HG03060 (cell line): ENCODE data around the gene IL1R2.

ENCODE experiments used
- ATAC-seq: cut with Tn5 transposase; IDR thresholded peaks from one replicate; pipeline ENCODE4 v1.9.1; 2021; ENCODE audit warnings: low read depth, moderate number of reproducible peaks; ENCODE audit not compliant: unreplicated experiment

Gene IL1R2

GRCh38 chr2:101974663-101975062, 17.1 kb upstream of the IL1R2 start:
- ATAC-seq: no peak

- ATAC-seq: no peak
Observed at GRCh38 chr2:101975171-101975870, 16.4 kb upstream of the IL1R2 start.

GRCh38 chr2:101976891-101977290, 14.9 kb upstream of the IL1R2 start:
- ATAC-seq: no peak

GRCh38 chr2:101980368-101980767, 11.4 kb upstream of the IL1R2 start:
- no peak for ATAC-seq

GRCh38 chr2:101981066-101981465, 10.7 kb upstream of the IL1R2 start:
- ATAC-seq: no peak

GRCh38 chr2:101981504-101981903, 10.3 kb upstream of the IL1R2 start:
- ATAC-seq: no peak

- ATAC-seq: no peak
Observed at GRCh38 chr2:101982495-101983029, 9.2 kb upstream of the IL1R2 start.

- ATAC-seq: no peak
Observed at GRCh38 chr2:101983486-101983885, 8.3 kb upstream of the IL1R2 start.

- no peak for ATAC-seq
Observed at GRCh38 chr2:101983928-101984327, 7.8 kb upstream of the IL1R2 start.

- no peak for ATAC-seq
Observed at GRCh38 chr2:101984656-101985055, 7.1 kb upstream of the IL1R2 start.

- ATAC-seq: no peak
Observed at GRCh38 chr2:101985101-101985792, 6.5 kb upstream of the IL1R2 start.

GRCh38 chr2:101985793-101986164, 6.0 kb upstream of the IL1R2 start:
- ATAC-seq: no peak

- no peak for ATAC-seq
Observed at GRCh38 chr2:101986376-101986775, 5.4 kb upstream of the IL1R2 start.

- no peak for ATAC-seq
Observed at GRCh38 chr2:101986804-101987740, 4.7 kb upstream of the IL1R2 start.

- no peak for ATAC-seq
Observed at GRCh38 chr2:101987832-101988231, 3.9 kb upstream of the IL1R2 start.

- no peak for ATAC-seq
Observed at GRCh38 chr2:101988541-101988940, 3.2 kb upstream of the IL1R2 start.

GRCh38 chr2:101989740-101990460, 1.9 kb upstream of the IL1R2 start:
- no peak for ATAC-seq

- ATAC-seq: no peak
Observed at GRCh38 chr2:101993772-101994171, 2.0 kb downstream of the IL1R2 start.

GRCh38 chr2:101995019-101995418, 3.3 kb downstream of the IL1R2 start:
- no peak for ATAC-seq

GRCh38 chr2:101995804-101996203, 4.0 kb downstream of the IL1R2 start:
- no peak for ATAC-seq
